ENCODE results near the gene TBC1D25.
A peak's percentile ranks its signal among the peaks of the same experiment; 100 is the strongest.

The TBC1D25 gene

DNA sequence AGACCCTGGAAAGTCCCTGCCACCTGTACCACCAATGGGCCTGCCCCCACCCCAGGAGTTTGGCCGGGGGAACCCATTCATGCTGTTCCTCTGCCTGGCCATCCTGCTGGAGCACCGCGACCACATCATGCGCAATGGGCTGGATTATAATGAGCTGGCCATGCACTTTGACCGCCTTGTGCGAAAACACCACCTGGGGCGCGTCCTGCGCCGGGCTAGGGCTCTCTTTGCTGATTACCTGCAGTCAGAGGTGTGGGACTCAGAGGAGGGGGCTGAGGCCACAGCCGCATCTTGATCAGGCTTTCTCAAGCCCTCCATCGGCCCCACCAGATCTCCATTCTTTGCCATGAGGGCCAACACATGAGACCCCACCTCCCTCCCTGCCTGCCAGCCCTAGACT is 21.2 kb downstream of the TBC1D25 start:
- H3K4me3 ChIP-seq (ENCODE audit: low read length), result no peak overlapping the region
- no peak for TF ChIP-seq ZNF274 (IDR thresholded peaks at IDR 0.05; ENCODE audit: low read depth, low read length)

DNA sequence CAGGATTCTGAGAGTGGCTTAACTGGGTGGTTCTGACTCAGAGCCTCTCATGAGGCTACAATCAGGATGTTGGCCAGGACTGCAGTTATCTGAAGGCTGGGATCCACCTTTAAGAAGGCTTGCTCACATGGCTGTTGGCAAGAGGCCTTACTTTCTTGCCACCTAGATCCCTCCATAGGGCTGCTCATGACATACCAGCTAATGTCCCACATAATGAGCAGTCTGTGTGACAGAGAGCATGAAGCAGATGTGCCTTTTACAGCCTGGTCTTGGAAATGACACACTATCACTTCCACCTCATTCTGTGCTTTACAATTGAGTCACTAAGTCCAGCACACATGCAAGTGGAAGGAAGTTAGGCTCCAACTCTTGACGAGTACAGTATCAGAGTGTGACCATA is 30.4 kb downstream of the TBC1D25 start:
- TF ChIP-seq ZNF274 (IDR thresholded peaks at IDR 0.05; ENCODE audit: low read depth, low read length), result no peak

DNA sequence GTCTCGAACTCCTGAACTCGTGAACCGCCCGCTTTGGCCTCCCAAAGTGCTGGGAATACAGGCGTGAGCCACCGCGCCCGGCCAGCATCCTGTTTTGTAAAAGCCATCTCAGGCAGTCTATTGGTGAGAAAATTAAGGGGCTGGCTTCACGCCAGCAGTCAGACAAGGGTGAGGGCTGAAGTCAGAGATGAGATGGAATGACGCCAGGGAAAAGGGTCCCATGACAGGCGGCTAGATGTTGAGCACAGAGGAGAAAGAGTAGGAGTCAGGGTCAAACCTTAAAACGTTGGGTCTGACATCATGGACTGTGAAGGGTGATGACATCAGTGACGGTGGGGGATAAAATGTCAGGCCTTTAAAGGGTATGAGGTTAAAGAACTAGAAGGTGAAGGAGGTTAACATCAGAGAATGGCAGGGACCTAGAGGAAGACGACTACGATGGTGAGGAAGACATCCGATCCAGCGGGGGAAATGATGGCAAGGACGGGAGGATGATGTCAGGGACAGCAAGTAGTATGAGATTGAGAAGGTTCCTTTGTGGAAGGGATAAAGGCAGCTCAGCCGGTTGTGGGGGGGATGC is 34.3 kb downstream of the TBC1D25 start:
- TF ChIP-seq ZNF274 (IDR thresholded peaks at IDR 0.05; ENCODE audit: low read depth, low read length), result no peak
- H3K4me3 ChIP-seq (ENCODE audit: low read length), result peak overlapping the region; percentile 61

More for the DNA sequence above, 30.4 kb downstream of the TBC1D25 start:
- H3K4me3 ChIP-seq (ENCODE audit: low read length), result no peak overlapping the region

GRCh38 chrX:48574270-48575266 is 35.1 kb downstream of the TBC1D25 start, which contains the start of gene RBM3:
Gene RBM3, plus strand, starts transcription at chrX:48574484. Its CDS starts 697 bp downstream, at chrX:48575181.
- peak within 1 kb of the TSS; percentile 92 for H3K4me3 ChIP-seq (ENCODE audit: low read length)
- no peak for TF ChIP-seq ZNF274 (IDR thresholded peaks at IDR 0.05; ENCODE audit: low read depth, low read length)

DNA sequence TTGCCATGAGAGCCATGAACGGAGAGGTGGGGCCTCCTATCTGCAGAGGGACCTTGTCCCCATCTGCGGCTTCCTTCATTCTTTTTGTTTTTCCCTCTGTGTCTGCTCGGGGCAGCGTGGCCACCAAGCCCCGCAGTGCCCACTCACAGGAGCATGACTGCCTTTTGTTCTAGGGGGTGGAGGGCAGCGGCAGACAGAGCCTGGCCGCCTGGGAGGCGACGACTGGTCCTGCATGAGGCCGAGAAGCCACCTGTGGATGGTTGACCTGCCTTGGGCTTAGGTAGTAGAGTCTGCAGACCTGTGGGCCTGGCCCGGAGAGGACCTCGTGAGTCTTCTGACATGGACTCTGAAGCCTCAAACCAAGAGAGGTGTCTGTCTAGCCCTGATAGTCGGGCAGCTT is 36.1 kb downstream of the TBC1D25 start:
- H3K4me3 ChIP-seq (ENCODE audit: low read length), result peak overlapping the region; percentile 92; the same call in 1 of the 2 replicates
- no peak for TF ChIP-seq ZNF274 (IDR thresholded peaks at IDR 0.05; ENCODE audit: low read depth, low read length)

DNA sequence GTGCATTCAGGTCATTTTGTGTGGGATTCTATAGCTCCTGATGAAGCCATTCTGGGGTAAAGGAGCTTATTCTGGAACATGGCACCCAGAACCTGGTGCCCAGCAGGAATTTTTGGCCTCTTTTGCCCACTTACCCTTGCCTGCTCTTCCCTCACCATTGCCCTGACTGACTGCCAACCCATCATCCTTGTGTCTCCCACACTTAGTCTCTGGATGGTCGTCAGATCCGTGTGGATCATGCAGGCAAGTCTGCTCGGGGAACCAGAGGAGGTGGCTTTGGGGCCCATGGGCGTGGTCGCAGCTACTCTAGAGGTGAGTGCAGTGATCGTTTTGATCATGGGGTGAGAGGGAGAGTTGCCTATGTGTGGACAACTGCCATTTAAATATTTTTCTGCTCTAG is 36.6 kb downstream of the TBC1D25 start:
- peak overlapping the region; percentile 92; the same call in 1 of the 2 replicates for H3K4me3 ChIP-seq (ENCODE audit: low read length)
- no peak for TF ChIP-seq ZNF274 (IDR thresholded peaks at IDR 0.05; ENCODE audit: low read depth, low read length)

- TF ChIP-seq ZNF274 (IDR thresholded peaks at IDR 0.05; ENCODE audit: low read depth, low read length), result no peak
- H3K4me3 ChIP-seq (ENCODE audit: low read length), result no peak overlapping the region
Observed at GRCh38 chrX:48578661-48579128, 39.2 kb downstream of the TBC1D25 start.

- H3K4me3 ChIP-seq (ENCODE audit: low read length), result no peak overlapping the region
- no peak for TF ChIP-seq ZNF274 (IDR thresholded peaks at IDR 0.05; ENCODE audit: low read depth, low read length)
Observed at GRCh38 chrX:48579259-48579658, 39.7 kb downstream of the TBC1D25 start.

DNA sequence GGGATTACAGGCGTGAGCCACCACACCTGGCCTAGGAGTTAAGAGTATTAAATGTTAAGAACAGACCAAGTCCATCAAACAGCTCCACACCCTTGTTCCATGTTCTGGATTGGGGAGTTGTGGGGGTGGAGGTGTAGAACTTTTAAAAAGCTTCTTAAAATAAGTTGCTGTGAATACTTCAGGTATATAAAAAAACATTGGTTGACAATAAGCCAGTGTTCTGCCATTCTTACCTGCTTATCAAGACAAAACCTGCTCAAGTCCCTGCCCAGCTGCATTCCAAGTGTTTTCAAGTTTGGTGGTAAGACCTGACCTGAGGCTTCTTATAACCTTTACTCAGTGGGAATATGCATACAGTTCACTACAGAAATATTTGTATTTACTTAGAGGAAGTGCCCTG is 41.1 kb downstream of the TBC1D25 start:
- no peak for TF ChIP-seq ZNF274 (IDR thresholded peaks at IDR 0.05; ENCODE audit: low read depth, low read length)
- H3K4me3 ChIP-seq (ENCODE audit: low read length), result no peak overlapping the region

DNA sequence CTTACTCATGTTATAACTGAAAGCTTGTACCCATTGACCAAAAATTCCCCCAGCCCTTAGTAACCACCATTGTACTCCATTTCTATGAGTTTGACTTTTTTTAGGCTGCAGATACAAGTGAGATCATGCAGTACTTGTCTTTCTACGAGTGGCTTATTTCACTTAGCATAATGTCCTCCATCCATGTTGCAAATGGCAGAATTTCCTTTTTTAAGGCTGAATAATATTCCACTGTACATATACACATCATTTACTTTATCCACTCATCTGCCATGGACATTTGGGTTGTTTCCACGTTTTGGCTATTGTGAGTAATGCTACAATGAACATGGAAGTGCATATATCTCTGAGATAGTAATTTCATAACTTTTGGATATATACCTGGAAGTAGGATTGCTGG is 45.2 kb downstream of the TBC1D25 start:
- TF ChIP-seq ZNF274 (IDR thresholded peaks at IDR 0.05; ENCODE audit: low read depth, low read length), result no peak

DNA sequence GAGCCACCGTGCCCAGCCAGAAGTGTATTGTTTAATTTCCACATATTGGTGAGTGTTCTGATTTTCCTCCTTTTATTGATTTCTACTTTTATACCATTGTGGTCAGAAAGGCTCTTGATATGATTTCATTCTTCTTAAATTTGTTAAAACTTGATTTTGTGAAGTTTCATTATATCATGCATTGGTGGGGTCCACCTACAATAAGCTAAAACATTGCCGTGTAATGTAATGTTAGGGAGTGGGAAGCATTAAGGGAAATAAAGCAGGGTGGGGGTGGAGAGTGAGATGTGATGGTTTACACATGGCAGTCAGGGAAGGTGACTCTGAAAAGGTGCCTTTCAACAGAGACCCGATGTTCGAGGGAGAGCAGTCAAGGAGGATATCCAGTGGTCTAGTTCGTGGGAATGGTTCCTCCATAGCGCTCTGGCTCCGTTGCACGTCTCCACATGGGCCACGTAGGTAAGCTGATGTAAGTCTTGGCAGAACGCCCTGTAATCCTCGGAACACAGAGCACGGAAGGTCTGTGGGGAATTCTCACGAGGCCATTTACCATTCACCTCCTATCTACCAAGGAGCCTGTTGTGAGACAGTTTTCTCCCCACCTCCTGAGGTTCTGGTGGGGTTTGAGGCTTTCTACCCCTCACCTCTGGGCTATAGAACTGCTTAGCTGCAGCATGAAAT is 50.1 kb downstream of the TBC1D25 start:
- H3K4me3 ChIP-seq (ENCODE audit: low read length), result no peak overlapping the region
- TF ChIP-seq ZNF274 (IDR thresholded peaks at IDR 0.05; ENCODE audit: low read depth, low read length), result no peak

More for the DNA sequence above, 45.2 kb downstream of the TBC1D25 start:
- no peak overlapping the region for H3K4me3 ChIP-seq (ENCODE audit: low read length)

DNA sequence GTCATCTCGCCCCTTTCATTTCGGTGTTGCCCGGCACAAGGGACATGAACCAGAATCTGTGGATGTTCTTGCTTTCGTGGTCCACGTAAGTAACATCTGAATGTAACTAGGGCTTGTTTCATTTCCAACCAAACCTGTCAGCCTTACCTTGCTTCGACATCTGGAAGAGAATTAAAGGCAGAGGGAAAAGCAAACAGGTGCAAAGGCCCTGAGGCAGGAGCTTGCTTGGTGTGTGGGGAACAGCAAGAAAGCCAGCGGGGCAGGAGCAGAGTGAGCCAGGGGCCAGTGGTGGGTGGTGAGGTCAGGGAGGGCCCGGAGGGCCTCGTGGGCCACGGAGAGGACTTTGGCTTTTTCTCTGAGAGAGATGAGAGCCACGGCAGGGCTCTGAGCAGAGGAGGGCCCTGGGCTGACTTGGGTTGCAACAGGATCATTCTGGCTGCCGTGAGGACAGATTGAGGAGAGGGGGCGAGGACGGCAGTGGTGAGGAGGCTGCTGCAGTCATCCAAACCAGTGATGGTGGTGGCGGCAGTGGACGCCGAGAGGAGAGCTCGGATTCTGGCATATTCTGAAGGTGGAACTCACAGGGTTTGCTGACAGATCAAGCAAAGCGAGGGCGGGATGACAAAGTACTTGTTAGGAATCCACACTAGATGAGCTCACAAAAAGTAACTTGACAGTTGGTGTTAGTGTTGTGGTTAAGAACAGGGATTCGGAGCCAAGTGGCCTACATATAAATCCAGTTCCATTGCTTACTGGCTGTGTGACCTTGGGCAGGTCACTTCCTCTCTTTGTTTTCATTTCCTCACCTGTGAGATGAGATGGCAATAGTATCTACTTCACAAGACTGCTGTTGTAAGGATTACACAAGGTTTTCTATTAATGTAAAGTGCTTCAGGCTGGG is 50.9 kb downstream of the TBC1D25 start:
- no peak overlapping the region for H3K4me3 ChIP-seq (ENCODE audit: low read length)
- no peak for TF ChIP-seq ZNF274 (IDR thresholded peaks at IDR 0.05; ENCODE audit: low read depth, low read length)

DNA sequence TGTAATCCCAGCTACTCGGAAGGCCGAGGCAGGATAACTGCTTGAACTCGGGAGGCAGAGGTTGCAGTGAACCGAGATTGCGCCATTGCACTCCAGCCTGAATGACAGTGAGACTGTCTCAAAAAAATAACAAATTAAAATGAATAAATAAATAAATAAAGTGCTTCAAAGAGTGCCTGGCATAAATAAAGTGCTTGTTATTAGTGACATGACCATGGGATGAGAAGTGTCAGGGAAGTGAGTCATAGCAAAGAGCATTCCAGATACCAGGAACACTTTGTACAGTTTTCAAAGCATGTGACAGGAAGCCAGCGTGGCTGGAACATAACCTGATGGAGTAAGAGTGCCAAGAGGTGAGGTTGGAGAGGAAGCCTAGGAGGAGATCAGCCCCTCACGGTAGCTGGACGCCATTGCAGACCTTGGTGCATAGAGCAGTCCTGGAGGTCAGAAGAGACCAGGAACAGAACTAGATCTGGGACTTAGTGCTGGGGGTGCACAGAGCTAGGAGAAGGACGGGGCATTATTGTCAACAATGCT is 51.8 kb downstream of the TBC1D25 start:
- no peak for TF ChIP-seq ZNF274 (IDR thresholded peaks at IDR 0.05; ENCODE audit: low read depth, low read length)
- no peak overlapping the region for H3K4me3 ChIP-seq (ENCODE audit: low read length)

All from GM08714 (cell line).